ENCODE data around the gene SLC25A48.

GRCh38 chr5:135839566-135839965, 5.1 kb downstream of the SLC25A48 start:
- TF ChIP-seq POLR2A (IDR thresholded peaks at IDR 0.05; ENCODE audit: low read depth, low read length) (no peak), POLR2AphosphoS5 (IDR thresholded peaks at IDR 0.05; ENCODE audit: low read depth, low read length) (no peak), TAF1 (IDR thresholded peaks at IDR 0.05; ENCODE audit: borderline replicate concordance, low read depth, low read length) (no peak)

Data from GM12892 (cell line).